Subcutaneous abdominal adipose tissue (tissue), 5 donors: ENCODE results near the gene PAK2.
"Not testable (repeated sequence)": the region's sequence is repeated elsewhere in the genome, so short reads cannot be mapped to it uniquely, and the experiment has no call there.

Experiments used
- H3K27ac ChIP-seq: one replicate; pipeline ENCODE4 v1.7.0; 2013; ENCODE audit warnings: low read depth, mild to moderate bottlenecking, inconsistent platforms, low read length, moderate library complexity
- H3K27me3 ChIP-seq, 5 donors: one replicate each; pipeline ENCODE4 v1.7.0; 2013; ENCODE audit warnings: low read length in 5 of 5, inconsistent platforms in 1 of 5; ENCODE audit not compliant: control insufficient read depth in 5 of 5, insufficient read depth in 4 of 5
- H3K36me3 ChIP-seq, 5 donors: one replicate each; pipeline ENCODE4 v1.7.0; 2013; ENCODE audit warnings: low read length in 5 of 5; ENCODE audit not compliant: control insufficient read depth in 5 of 5, insufficient read depth in 5 of 5
- H3K4me1 ChIP-seq, 5 donors: one replicate each; pipeline ENCODE4 v1.7.0; 2013; ENCODE audit warnings: low read length in 5 of 5, mild to moderate bottlenecking in 3 of 5, moderate library complexity in 1 of 5; ENCODE audit not compliant: control insufficient read depth in 5 of 5, insufficient read depth in 5 of 5
- H3K4me3 ChIP-seq, 5 donors: one replicate each; pipeline ENCODE4 v1.7.0; 2013; ENCODE audit warnings: low read length in 5 of 5, low read depth in 1 of 5
- H3K9ac ChIP-seq, 5 donors: one replicate each; pipeline ENCODE4 v1.7.0; 2013; ENCODE audit warnings: low read length in 5 of 5, mild to moderate bottlenecking in 4 of 5, moderate library complexity in 3 of 5
- H3K9me3 ChIP-seq, 5 donors: one replicate each; pipeline ENCODE4 v1.7.0; 2013; ENCODE audit warnings: low read length in 5 of 5; ENCODE audit not compliant: control insufficient read depth in 5 of 5
- donor health status: healthy.
- donor health status: healthy.
- donor health status: healthy.
- donor health status: healthy.
- donor health status: healthy.

PAK2 gene

GRCh38 chr3:196735751-196736150, 3.9 kb upstream of the PAK2 start:
- H3K4me1 ChIP-seq: peaks cover 0 to 5% (median 4%) of the 10 kb centered on the region in 5 donors
- peaks cover 0 to 5% (median 3%) of the 10 kb centered on the region in 5 donors for H3K36me3 ChIP-seq
- no peak overlapping the region for H3K4me3 ChIP-seq
- no peak overlapping the region for H3K27ac ChIP-seq
- H3K9ac ChIP-seq: no peak overlapping the region
- no peaks in the 10 kb centered on the region for H3K27me3 ChIP-seq
- H3K9me3 ChIP-seq: peaks cover 0 to 5% (median 0%) of the 10 kb centered on the region in 5 donors

GRCh38 chr3:196736670-196737374, 2.8 kb upstream of the PAK2 start:
- Histone ChIP-seq H3K27me3 (no peaks in the 10 kb centered on the region), H3K27ac (no peak overlapping the region), H3K4me3 (no peak overlapping the region)

GRCh38 chr3:196737655-196738054, 2.0 kb upstream of the PAK2 start:
- H3K4me1 ChIP-seq: peaks cover 0 to 20% (median 15%) of the 10 kb centered on the region in 5 donors
- H3K36me3 ChIP-seq: peaks cover 0 to 5% (median 0%) of the 10 kb centered on the region in 5 donors
- H3K9ac ChIP-seq: no peak overlapping the region
- H3K27ac ChIP-seq: no peak overlapping the region
- no peaks in the 10 kb centered on the region for H3K27me3 ChIP-seq
- peaks cover 0 to 5% (median 0%) of the 10 kb centered on the region in 5 donors for H3K9me3 ChIP-seq
- H3K4me3 ChIP-seq: no peak overlapping the region

More at GRCh38 chr3:196736670-196737374, 2.8 kb upstream of the PAK2 start:
- Histone ChIP-seq H3K9me3 (peaks cover 0 to 5% (median 0%) of the 10 kb centered on the region in 5 donors), H3K9ac (no peak overlapping the region), H3K36me3 (peaks cover 0 to 5% (median 0%) of the 10 kb centered on the region in 5 donors), H3K4me1 (peaks cover 0 to 16% (median 12%) of the 10 kb centered on the region in 5 donors)

GRCh38 chr3:196740481-196741248, 1.0 kb downstream of the PAK2 start:
- Histone ChIP-seq H3K9ac (peak overlapping the region; percentile 88 to 99 (median 99)), H3K27me3 (no peaks in the 10 kb centered on the region), H3K36me3 (no peaks in the 10 kb centered on the region), H3K27ac (peak overlapping the region; percentile 100), H3K4me3 (peak overlapping the region; percentile 81 to 99 (median 89)), H3K9me3 (peaks cover 0 to 5% (median 0%) of the 10 kb centered on the region in 5 donors), H3K4me1 (peaks cover 0 to 25% (median 15%) of the 10 kb centered on the region in 5 donors)

- peaks cover 0 to 25% (median 15%) of the 10 kb centered on the region in 5 donors for H3K4me1 ChIP-seq
- peak overlapping the region; percentile 81 to 99 (median 89) for H3K4me3 ChIP-seq
- H3K36me3 ChIP-seq: no peaks in the 10 kb centered on the region
- H3K9me3 ChIP-seq: peaks cover 0 to 5% (median 0%) of the 10 kb centered on the region in 5 donors
- peak overlapping the region; percentile 88 to 99 (median 99) for H3K9ac ChIP-seq
- H3K27ac ChIP-seq: peak overlapping the region; percentile 100
- H3K27me3 ChIP-seq: no peaks in the 10 kb centered on the region
Measured at GRCh38 chr3:196741249-196741889, 1.7 kb downstream of the PAK2 start.

- H3K9me3 ChIP-seq, H3K27ac ChIP-seq, H3K27me3 ChIP-seq, H3K9ac ChIP-seq, H3K36me3 ChIP-seq, H3K4me3 ChIP-seq: not testable (repeated sequence)
- H3K4me1 ChIP-seq: peaks cover 0 to 25% (median 15%) of the 10 kb centered on the region in 5 donors
Measured at GRCh38 chr3:196743569-196743968, 3.9 kb downstream of the PAK2 start.

- Histone ChIP-seq H3K9ac (no peak overlapping the region), H3K9me3 (no peaks in the 10 kb centered on the region), H3K36me3 (peaks cover 0 to 5% (median 3%) of the 10 kb centered on the region in 5 donors), H3K4me3 (no peak overlapping the region), H3K27ac (no peak overlapping the region), H3K4me1 (peaks cover 0 to 7% (median 7%) of the 10 kb centered on the region in 5 donors), H3K27me3 (no peaks in the 10 kb centered on the region)
Measured at GRCh38 chr3:196749125-196749524, 9.5 kb downstream of the PAK2 start.

GRCh38 chr3:196753201-196753600, 13.5 kb downstream of the PAK2 start:
- Histone ChIP-seq H3K4me1 (peaks cover 0 to 15% (median 11%) of the 10 kb centered on the region in 5 donors), H3K9me3 (peaks cover 0 to 7% (median 6%) of the 10 kb centered on the region in 5 donors), H3K36me3 (peaks cover 2 to 9% (median 6%) of the 10 kb centered on the region in 5 donors), H3K9ac (no peak overlapping the region), H3K27ac (no peak overlapping the region), H3K4me3 (no peak overlapping the region), H3K27me3 (no peaks in the 10 kb centered on the region)

- H3K27ac ChIP-seq: no peak overlapping the region
- no peaks in the 10 kb centered on the region for H3K27me3 ChIP-seq
- peaks cover 0 to 9% (median 4%) of the 10 kb centered on the region in 5 donors for H3K36me3 ChIP-seq
- peak overlapping the region in 1 of 5 donors; percentile 7 for H3K9ac ChIP-seq
- H3K4me3 ChIP-seq: no peak overlapping the region
- H3K4me1 ChIP-seq: peaks cover 0 to 15% (median 7%) of the 10 kb centered on the region in 5 donors
- H3K9me3 ChIP-seq: peaks cover 0 to 7% (median 6%) of the 10 kb centered on the region in 5 donors
Measured at GRCh38 chr3:196754091-196754981, 14.7 kb downstream of the PAK2 start.
